ENCODE data around the gene VAC14.

DNA sequence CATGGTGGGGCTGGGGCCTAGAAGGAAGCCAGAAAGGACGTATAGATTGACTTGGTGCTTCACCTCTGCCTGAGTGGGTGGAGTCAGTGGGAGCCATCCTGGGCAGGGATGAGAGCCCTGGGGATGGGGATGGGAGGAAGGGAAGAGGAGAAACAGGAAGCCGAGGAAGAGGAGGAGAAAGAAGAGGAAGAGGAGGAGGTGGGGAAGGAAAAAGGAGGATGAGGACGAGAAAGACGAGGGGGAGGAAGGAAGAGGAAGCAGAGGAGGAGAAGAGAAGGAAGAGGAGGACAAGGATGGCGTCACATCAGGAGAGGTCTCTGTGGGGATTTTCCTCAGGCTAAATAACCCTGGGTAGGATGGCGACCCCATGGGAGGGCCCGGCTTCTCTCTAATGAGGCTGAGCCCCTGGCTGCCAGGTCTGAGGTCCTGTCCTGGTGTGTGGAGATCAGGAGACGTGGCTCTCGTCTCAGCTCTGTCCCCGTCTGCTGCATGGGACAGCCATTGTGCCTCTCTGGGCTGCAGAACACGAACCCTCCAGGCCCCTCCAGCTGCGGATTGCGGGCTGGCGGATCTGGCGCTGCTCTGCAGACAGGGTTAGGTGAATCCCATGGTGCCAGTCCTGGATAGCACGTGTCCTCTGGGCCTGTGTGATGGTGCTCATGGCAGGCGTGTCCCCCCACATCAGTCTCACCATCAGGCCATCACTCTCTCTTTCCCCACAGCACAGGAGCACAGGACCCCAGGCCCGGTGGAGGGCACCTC lies 79.6 kb downstream of the VAC14 start:
- TF ChIP-seq, protein P1, sequence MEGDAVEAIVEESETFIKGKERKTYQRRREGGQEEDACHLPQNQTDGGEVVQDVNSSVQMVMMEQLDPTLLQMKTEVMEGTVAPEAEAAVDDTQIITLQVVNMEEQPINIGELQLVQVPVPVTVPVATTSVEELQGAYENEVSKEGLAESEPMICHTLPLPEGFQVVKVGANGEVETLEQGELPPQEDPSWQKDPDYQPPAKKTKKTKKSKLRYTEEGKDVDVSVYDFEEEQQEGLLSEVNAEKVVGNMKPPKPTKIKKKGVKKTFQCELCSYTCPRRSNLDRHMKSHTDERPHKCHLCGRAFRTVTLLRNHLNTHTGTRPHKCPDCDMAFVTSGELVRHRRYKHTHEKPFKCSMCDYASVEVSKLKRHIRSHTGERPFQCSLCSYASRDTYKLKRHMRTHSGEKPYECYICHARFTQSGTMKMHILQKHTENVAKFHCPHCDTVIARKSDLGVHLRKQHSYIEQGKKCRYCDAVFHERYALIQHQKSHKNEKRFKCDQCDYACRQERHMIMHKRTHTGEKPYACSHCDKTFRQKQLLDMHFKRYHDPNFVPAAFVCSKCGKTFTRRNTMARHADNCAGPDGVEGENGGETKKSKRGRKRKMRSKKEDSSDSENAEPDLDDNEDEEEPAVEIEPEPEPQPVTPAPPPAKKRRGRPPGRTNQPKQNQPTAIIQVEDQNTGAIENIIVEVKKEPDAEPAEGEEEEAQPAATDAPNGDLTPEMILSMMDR (conservative IDR thresholded peaks at IDR 0.05; ENCODE audit: low read depth, low read length): no peak
- no peak for TF ChIP-seq EZH2 (IDR thresholded peaks at IDR 0.05; ENCODE audit: low read length, unreplicated experiment)
